Heart right ventricle (tissue), 16 donors: ENCODE data around the gene NEDD4L. TPM values are rescaled to one million over a fixed set of nuclear protein-coding genes. Genes with fewer than 3 reads are reported as not detected.
A peak's percentile ranks its signal among the peaks of the same experiment; 100 is the strongest.

ENCODE experiments used
- ATAC-seq, 8 donors: fragments of 200-7000 bp; cut with Tn5 transposase; one replicate each; pipeline ENCODE4 v1.9.1; 2020; ENCODE audit warnings: mild to moderate bottlenecking in 8 of 8, moderate library complexity in 8 of 8, moderate number of reproducible peaks in 1 of 8
- DNase-seq, 2 donors: peaks; one replicate each; pipeline ENCODE4 v3.0.0-alpha.2; 2020
- H3K27ac ChIP-seq, 10 donors: fragments of 200-600 bp; sonication (generic) in 2 of 10; one replicate each; pipeline versions ENCODE4 v1.5.0 to v1.8.0; 2020 to 2022; ENCODE audit warnings: mild to moderate bottlenecking in 3 of 10
- H3K27me3 ChIP-seq, 7 donors: fragments of 200-600 bp; one replicate each; pipeline ENCODE4 v1.8.0; 2021 to 2022; ENCODE audit warnings: mild to moderate bottlenecking in 2 of 7
- H3K36me3 ChIP-seq, 9 donors: fragments of 200-600 bp; sonication (generic) in 1 of 9; one replicate each; pipeline versions ENCODE4 v1.5.0 to v1.8.0; 2020 to 2022; ENCODE audit warnings: mild to moderate bottlenecking in 2 of 9
- H3K4me1 ChIP-seq, 9 donors: fragments of 200-600 bp; sonication (generic) in 1 of 9; one replicate each; pipeline versions ENCODE4 v1.5.0 to v1.8.0; 2020 to 2022; ENCODE audit warnings: mild to moderate bottlenecking in 4 of 9
- H3K4me3 ChIP-seq, 10 donors: fragments of 200-600 bp; sonication (generic) in 2 of 10; one replicate each; pipeline versions ENCODE4 v1.5.0 to v1.8.0; 2020 to 2022; ENCODE audit warnings: mild to moderate bottlenecking in 7 of 10, moderate library complexity in 2 of 10
- H3K9me3 ChIP-seq, 11 donors: fragments of 200-600 bp in 10 of 11; sonication (generic) in 2 of 11; one replicate each; pipeline versions ENCODE4 v1.5.0 to v1.8.0; 2013 to 2022; ENCODE audit warnings: mild to moderate bottlenecking in 2 of 11, control low read depth in 1 of 11, moderate library complexity in 1 of 11
- CTCF ChIP-seq, 9 donors: fragments of 200-600 bp; sonication (generic) in 2 of 9; IDR thresholded peaks; one replicate each; pipeline versions ENCODE4 v1.5.0 to v1.8.0; 2021 to 2022; ENCODE audit warnings: antibody characterized with exemption in 9 of 9, mild to moderate bottlenecking in 5 of 9, moderate library complexity in 1 of 9
- WGBS, 2 donors: extraction: QIAGEN DNeasy Blood & Tissue Kit; methylation state at CpG; one replicate each; pipeline ENCODE4 v1.1.7; 2013; ENCODE audit warnings: inconsistent platforms in 1 of 2; 5-methylcytosine and 5-hydroxymethylcytosine counted together
- intact Hi-C, 10 donors: fragments of 100-400 bp; cut with DNase I; formaldehyde crosslinking; loops; one replicate each; pipeline versions ENCODE4 v1.11.1 to v1.14.2; 2022
- polyA plus RNA-seq, 2 donors: library from polyadenylated mRNA; stranded (reverse); fragments of 200-250 nt; gene quantifications; one replicate each; pipeline ENCODE4 v1.2.3, GENCODE V29; 2013
- total RNA-seq, 10 donors: library from RNA; stranded (reverse); fragmentation: NEBNext Ultra II Directional in 3 of 10; extraction: Animal tissue kit (Norgen Biotek cat#: 25700) in 3 of 10; gene quantifications; one replicate each; pipeline versions ENCODE4 v1.2.1 to v1.2.4, GENCODE V29; 2021 to 2023
- donor health status: Arrhythmogenic right ventricular cardiomyopathy.
- donor health status: ischemic (EF 13 %, LVEDD 7.1; RV severe dilation, severe dysfunction).
- donor health status: healthy with polysubstance abuse.
- donor health status: DM: no; HTN: yes; CAD: no.
- donor health status: DM: no; HTN: no; CAD: no.
- donor health status: ischemic (EF 25% LVEDD 6.9; RV normal size, moderate dysfunction).
- donor health status: ischemic (EF 25% LVEDD 5.7; RV mildly dilated, moderate dysfunction).
- donor health status: healthy.
- donor health status: DM: yes; HTN: yes; CAD: no.
- donor health status: Ischemic cardiomyopathy.
- donor health status: ischemic (EF 35%, LVEDD 5.7; RV mildly dilated, moderate dysfunction).
- donor health status: nonischemic (EF 11% LVEDD 7.7; RV severe dilation, severe dysfunction).
- donor health status: DM: yes; HTN: yes; CAD: no.
- donor health status: PGD.
- donor health status: ischemic (EF 29% LVEDD 5.4; RV normal size, mild dysfunction).
- donor health status: nonischemic (EF 23%, LVEDD 6.1; RV moderate dilation, normal function).

NEDD4L gene
- total and polyA plus RNA-seq, 12 donors = 9.6 to 67.1 (median 49.4) TPM

DNA sequence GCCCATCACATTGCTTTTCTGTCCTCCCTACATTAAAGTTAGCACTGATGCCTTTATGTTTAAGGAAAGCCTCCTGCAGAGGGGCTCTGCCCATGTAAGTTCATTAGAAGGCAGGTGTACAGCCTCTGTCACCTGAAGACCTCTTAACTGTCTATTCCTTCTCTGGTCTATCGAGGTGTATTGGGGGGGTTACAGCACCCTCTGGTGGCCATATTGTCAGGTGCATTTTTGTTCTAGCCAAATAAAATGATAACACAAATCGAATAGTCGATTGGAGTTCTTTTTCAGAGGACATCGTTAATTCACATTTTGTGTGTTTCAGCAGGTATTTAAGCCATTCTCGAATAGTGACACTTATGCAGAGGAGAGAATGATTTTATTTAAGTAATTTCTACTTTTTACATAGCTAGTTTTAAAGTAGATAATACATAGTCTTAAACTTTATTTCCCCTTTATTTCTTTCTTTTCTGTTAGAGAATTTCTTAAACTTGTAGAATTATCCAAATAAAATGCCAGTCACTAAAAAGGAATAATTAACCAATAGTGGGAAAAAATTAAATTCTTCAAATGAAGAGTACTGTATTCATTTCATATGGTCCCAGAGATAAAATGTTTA lies 136.8 kb downstream of the NEDD4L start:
- peak; percentile 74 to 94 (median 88) for TF ChIP-seq CTCF (IDR thresholded peaks at IDR 0.05)
- Histone ChIP-seq H3K27me3 (no peaks in the 10 kb centered on the region), H3K4me3 (no peak overlapping the region), H3K27ac (no peak overlapping the region), H3K9me3 (no peaks in the 10 kb centered on the region), H3K36me3 (no peaks in the 10 kb centered on the region), H3K4me1 (peaks cover 0 to 7% (median 0%) of the 10 kb centered on the region in 9 donors)
- DNase-seq = peak in 1 of 2 donors; percentile 25
- intact Hi-C loops = loop anchor here in 4 of 10 donors (5.0 to 10.0 kb wide), 4 partner anchors 54 to 144 kb away; no protein-coding TSS in a partner anchor
- WGBS, 2 donors = 23 to 28% methylated on average over 5 of the region's 5 CpGs
- ATAC-seq = no peak

DNA sequence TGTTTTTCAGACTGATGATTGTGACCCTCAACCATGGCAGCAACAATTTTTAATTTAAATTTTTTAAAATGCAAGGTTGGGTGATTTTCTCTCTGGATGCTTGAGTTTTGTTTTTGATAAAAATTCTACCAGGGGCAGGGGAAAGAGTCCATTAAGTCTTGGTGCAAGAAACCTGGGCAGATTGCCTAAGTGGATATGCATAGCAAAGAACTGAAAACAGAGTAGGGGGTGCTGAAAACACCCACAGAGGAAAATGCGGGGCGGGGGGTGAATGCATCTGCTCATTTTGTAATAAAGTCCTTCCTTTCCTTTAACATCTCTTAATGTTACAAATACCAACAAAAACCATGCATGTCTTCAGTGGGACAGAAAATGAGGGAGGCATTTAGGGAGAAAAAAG lies 138.0 kb downstream of the NEDD4L start:
- intact Hi-C loops = loop anchor here in 4 of 10 donors (5.0 to 10.0 kb wide), 4 partner anchors 53 to 143 kb away; no protein-coding TSS in a partner anchor
- no peak overlapping the region for H3K27ac ChIP-seq
- H3K27me3 ChIP-seq = no peaks in the 10 kb centered on the region
- H3K4me3 ChIP-seq = no peak overlapping the region
- H3K36me3 ChIP-seq = no peaks in the 10 kb centered on the region
- DNase-seq (no peak), ATAC-seq (no peak)
- TF ChIP-seq CTCF (IDR thresholded peaks at IDR 0.05) = no peak
- H3K4me1 ChIP-seq = peaks cover 0 to 14% (median 0%) of the 10 kb centered on the region in 9 donors
- WGBS, 2 donors = 91 to 93% methylated on average over 2 of the region's 2 CpGs
- H3K9me3 ChIP-seq = no peaks in the 10 kb centered on the region

GRCh38 chr18:58183226-58183625 lies 139.2 kb downstream of the NEDD4L start:
- Histone ChIP-seq H3K4me1 (peaks cover 0 to 16% (median under 1%) of the 10 kb centered on the region in 9 donors), H3K9me3 (no peaks in the 10 kb centered on the region), H3K27me3 (no peaks in the 10 kb centered on the region), H3K4me3 (no peak overlapping the region), H3K27ac (no peak overlapping the region), H3K36me3 (no peaks in the 10 kb centered on the region)
- DNase-seq (no peak), ATAC-seq (no peak)
- WGBS, 2 donors = 91 to 93% methylated on average over 4 of the region's 4 CpGs
- intact Hi-C loops = loop anchor here in 4 of 10 donors (5.0 to 10.0 kb wide), 4 partner anchors 52 to 142 kb away; no protein-coding TSS in a partner anchor
- TF ChIP-seq CTCF (IDR thresholded peaks at IDR 0.05) = no peak

GRCh38 chr18:58186258-58186948 lies 142.4 kb downstream of the NEDD4L start:
- WGBS, 2 donors = 72 to 76% methylated on average over 6 of the region's 6 CpGs
- ATAC-seq (peak in 3 of 8 donors; percentile 15 to 45 (median 45)), DNase-seq (peak in 1 of 2 donors; percentile 21)
- no peak for TF ChIP-seq CTCF (IDR thresholded peaks at IDR 0.05)
- Histone ChIP-seq H3K27ac (no peak overlapping the region), H3K9me3 (no peaks in the 10 kb centered on the region), H3K36me3 (no peaks in the 10 kb centered on the region), H3K4me1 (peaks cover 0 to 23% (median 0%) of the 10 kb centered on the region in 9 donors), H3K4me3 (no peak overlapping the region), H3K27me3 (no peaks in the 10 kb centered on the region)
- intact Hi-C loops = loop anchor here in 3 of 10 donors (5.0 to 10.0 kb wide), 4 partner anchors 48 to 138 kb away; no protein-coding TSS in a partner anchor
